ENCODE measurements around the gene PYURF.

Gene PYURF

DNA sequence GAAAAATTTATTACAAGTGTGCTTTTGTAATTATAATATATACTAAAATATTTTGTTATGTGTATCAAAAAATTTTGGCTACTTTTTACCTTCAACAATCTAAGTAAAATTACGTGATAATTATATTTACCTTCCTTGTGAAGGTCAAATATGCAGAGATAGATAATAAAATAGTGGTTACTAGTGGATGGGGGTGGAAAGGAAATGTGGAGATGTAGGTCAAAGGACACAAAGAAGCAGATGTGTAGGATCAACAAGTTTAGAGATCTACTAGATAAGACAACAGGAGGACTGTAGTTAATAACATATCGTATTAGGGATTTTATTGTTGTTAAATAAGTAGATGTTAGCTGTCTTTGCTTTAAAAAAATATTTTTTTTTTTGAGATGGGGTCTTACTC lies 45.3 kb downstream of the PYURF start:
- TF ChIP-seq, protein P1, sequence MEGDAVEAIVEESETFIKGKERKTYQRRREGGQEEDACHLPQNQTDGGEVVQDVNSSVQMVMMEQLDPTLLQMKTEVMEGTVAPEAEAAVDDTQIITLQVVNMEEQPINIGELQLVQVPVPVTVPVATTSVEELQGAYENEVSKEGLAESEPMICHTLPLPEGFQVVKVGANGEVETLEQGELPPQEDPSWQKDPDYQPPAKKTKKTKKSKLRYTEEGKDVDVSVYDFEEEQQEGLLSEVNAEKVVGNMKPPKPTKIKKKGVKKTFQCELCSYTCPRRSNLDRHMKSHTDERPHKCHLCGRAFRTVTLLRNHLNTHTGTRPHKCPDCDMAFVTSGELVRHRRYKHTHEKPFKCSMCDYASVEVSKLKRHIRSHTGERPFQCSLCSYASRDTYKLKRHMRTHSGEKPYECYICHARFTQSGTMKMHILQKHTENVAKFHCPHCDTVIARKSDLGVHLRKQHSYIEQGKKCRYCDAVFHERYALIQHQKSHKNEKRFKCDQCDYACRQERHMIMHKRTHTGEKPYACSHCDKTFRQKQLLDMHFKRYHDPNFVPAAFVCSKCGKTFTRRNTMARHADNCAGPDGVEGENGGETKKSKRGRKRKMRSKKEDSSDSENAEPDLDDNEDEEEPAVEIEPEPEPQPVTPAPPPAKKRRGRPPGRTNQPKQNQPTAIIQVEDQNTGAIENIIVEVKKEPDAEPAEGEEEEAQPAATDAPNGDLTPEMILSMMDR (IDR thresholded peaks at IDR 0.05; ENCODE audit: control insufficient read depth, insufficient read depth, low read depth, low read length, missing control alignments) = no peak

DNA sequence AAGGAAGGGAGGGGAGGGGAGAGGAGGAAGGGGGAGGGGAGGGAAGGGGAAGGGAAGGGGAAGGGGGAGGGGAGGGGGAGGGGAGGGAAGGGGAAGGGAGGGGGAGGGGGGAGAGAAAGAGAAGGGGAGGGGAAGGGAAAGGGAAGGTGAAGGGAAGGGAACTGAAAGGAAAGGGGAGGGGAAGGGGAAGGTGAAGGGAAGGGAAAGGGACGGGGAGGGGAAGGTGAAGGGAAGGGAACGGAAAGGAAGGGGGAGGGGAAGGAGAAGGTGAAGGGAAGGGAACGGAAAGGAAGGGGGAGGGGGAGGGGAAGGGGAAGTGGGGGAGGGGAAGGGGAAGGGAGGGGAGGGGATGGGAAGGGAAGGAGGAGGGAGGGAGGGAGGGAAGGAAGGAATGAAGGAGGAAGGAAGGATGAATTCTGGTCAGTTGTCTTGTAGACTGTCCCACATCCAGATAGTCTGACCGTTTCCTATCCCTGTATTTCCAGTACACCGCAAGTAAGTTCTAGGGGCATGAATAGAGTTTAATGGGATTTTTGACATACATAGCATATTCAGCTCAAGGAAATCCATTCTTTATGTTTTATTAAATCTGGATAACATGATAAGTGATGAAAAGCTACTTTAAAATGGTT lies 46.2 kb downstream of the PYURF start:
- TF ChIP-seq, protein P1 (IDR thresholded peaks at IDR 0.05; ENCODE audit: control insufficient read depth, insufficient read depth, low read depth, low read length, missing control alignments) = no peak
- no peak for DNase-seq (ENCODE audit: low read depth)
- no peak overlapping the region for H3K4me3 ChIP-seq (ENCODE audit: control insufficient read depth, low read depth, low read length)

More for the DNA sequence above, 45.3 kb downstream of the PYURF start:
- H3K4me3 ChIP-seq (ENCODE audit: control insufficient read depth, low read depth, low read length) = no peak overlapping the region
- DNase-seq (ENCODE audit: low read depth) = no peak

Data from AG09309 (cell line).